Spleen (tissue), 7 donors: Measurements from ENCODE around the gene DECR2.

Experiments
- CTCF ChIP-seq, 11 experiments: fragments of 200-600 bp in 7 of 11; fragments of 450-650 bp in 4 of 11; sonication (generic) in 4 of 11; IDR thresholded peaks in 8 of 11; conservative IDR thresholded peaks in 3 of 11; 1 replicate in 7 of 11; 2 replicates in 4 of 11; pipeline versions ENCODE4 v1.4.0 to v1.8.0; 2016 to 2021; ENCODE audit warnings: antibody characterized with exemption in 11 of 11, inconsistent platforms in 4 of 11, mild to moderate bottlenecking in 1 of 11
- POLR2A ChIP-seq, 3 donors: fragments of 450-650 bp; IDR thresholded peaks; one replicate each; pipeline ENCODE4 v1.5.1; 2017; ENCODE audit warnings: antibody characterized with exemption in 3 of 3, mild to moderate bottlenecking in 1 of 3
- POLR2AphosphoS5 ChIP-seq, 3 donors: sonication (generic); formaldehyde crosslinking; IDR thresholded peaks; one replicate each; pipeline ENCODE4 v1.5.1; 2017; ENCODE audit warnings: antibody characterized with exemption in 3 of 3
- donor health status: DM: no; HTN: no; CAD: no; lungs with moderate emphysema.
- donor health status: DM: no; HTN: no; CAD: no.
- donor health status: DM: no; HTN: no; CAD: no.

- peak in 1 of 11 experiments; percentile 10 for TF ChIP-seq CTCF (IDR thresholded peaks at IDR 0.05 in 8 of 11, conservative IDR thresholded peaks at IDR 0.05 in 3 of 11)
- TF ChIP-seq POLR2A (IDR thresholded peaks at IDR 0.05), result no peak
- peak in 2 of 3 donors; percentile 72 to 81 for TF ChIP-seq POLR2AphosphoS5 (IDR thresholded peaks at IDR 0.05)
Observed at GRCh38 chr16:383326-384051, 18.2 kb upstream of the DECR2 start.
